ENCODE measurements around the gene FBXO41.

The FBXO41 gene

GRCh38 chr2:73334045-73334444 is 49.8 kb upstream of the FBXO41 start:
- Histone ChIP-seq H3K4me3 (ENCODE audit: low read depth, low read length) (no peak overlapping the region), H3K4me1 (ENCODE audit: control insufficient read depth, insufficient read depth, low read length) (no peaks in the 10 kb centered on the region), H3K9me3 (ENCODE audit: control insufficient read depth, insufficient read depth, low read depth, low read length) (no peaks in the 10 kb centered on the region), H3K27ac (ENCODE audit: extremely low read depth, low read depth, low read length) (no peak overlapping the region), H3K36me3 (ENCODE audit: control insufficient read depth in 2 of 2, insufficient read depth in 1 of 2, low read length in 2 of 2) (no peaks in the 10 kb centered on the region)
- CTCF ChIA-PET, result interaction anchor here (0.6 to 0.7 kb wide), 2 partner anchors 313 to 1357 kb away, joined by 3 to 4 read pairs; no protein-coding TSS in a partner anchor
- POLR2A ChIA-PET, result no interaction called here
- TF ChIP-seq SP2 (tag by site-specific recombination; IDR thresholded peaks at IDR 0.05) (no peak), GLI4 (tag by site-specific recombination; IDR thresholded peaks at IDR 0.05) (no peak), ZNF211 (tag by site-specific recombination; IDR thresholded peaks at IDR 0.05; ENCODE audit: low read depth) (no peak), ZSCAN30 (tag by site-specific recombination; IDR thresholded peaks at IDR 0.05) (no peak), GLIS2 (tag by site-specific recombination; IDR thresholded peaks at IDR 0.05) (no peak), ZNF146 (tag by site-specific recombination; IDR thresholded peaks at IDR 0.05) (no peak), ZNF677 (tag by site-specific recombination; IDR thresholded peaks at IDR 0.05) (no peak), ZNF394 (tag by site-specific recombination; IDR thresholded peaks at IDR 0.05; ENCODE audit: borderline replicate concordance) (no peak), ZNF184 (tag by site-specific recombination; IDR thresholded peaks at IDR 0.05) (no peak), KLF9 (tag by site-specific recombination; IDR thresholded peaks at IDR 0.05; ENCODE audit: low read depth) (no peak), ZNF501 (tag by site-specific recombination; IDR thresholded peaks at IDR 0.05) (no peak), IKZF3 (tag by site-specific recombination; IDR thresholded peaks at IDR 0.05) (no peak)
- TF ChIP-seq, protein P1, sequence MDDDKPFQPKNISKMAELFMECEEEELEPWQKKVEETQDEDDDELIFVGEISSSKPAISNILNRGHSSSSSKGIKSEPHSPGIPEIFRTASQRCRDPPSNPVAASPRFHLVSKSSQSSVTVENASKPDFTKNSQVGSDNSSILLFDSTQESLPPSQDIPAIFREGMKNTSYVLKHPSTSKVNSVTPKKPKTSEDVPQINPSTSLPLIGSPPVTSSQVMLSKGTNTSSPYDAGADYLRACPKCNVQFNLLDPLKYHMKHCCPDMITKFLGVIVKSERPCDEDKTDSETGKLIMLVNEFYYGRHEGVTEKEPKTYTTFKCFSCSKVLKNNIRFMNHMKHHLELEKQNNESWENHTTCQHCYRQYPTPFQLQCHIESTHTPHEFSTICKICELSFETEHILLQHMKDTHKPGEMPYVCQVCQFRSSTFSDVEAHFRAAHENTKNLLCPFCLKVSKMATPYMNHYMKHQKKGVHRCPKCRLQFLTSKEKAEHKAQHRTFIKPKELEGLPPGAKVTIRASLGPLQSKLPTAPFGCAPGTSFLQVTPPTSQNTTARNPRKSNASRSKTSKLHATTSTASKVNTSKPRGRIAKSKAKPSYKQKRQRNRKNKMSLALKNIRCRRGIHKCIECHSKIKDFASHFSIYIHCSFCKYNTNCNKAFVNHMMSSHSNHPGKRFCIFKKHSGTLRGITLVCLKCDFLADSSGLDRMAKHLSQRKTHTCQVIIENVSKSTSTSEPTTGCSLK (tag by site-specific recombination; IDR thresholded peaks at IDR 0.05), result no peak
- TF ChIP-seq, protein P2, sequence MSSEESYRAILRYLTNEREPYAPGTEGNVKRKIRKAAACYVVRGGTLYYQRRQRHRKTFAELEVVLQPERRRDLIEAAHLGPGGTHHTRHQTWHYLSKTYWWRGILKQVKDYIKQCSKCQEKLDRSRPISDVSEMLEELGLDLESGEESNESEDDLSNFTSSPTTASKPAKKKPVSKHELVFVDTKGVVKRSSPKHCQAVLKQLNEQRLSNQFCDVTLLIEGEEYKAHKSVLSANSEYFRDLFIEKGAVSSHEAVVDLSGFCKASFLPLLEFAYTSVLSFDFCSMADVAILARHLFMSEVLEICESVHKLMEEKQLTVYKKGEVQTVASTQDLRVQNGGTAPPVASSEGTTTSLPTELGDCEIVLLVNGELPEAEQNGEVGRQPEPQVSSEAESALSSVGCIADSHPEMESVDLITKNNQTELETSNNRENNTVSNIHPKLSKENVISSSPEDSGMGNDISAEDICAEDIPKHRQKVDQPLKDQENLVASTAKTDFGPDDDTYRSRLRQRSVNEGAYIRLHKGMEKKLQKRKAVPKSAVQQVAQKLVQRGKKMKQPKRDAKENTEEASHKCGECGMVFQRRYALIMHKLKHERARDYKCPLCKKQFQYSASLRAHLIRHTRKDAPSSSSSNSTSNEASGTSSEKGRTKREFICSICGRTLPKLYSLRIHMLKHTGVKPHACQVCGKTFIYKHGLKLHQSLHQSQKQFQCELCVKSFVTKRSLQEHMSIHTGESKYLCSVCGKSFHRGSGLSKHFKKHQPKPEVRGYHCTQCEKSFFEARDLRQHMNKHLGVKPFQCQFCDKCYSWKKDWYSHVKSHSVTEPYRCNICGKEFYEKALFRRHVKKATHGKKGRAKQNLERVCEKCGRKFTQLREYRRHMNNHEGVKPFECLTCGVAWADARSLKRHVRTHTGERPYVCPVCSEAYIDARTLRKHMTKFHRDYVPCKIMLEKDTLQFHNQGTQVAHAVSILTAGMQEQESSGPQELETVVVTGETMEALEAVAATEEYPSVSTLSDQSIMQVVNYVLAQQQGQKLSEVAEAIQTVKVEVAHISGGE (tag by site-specific recombination; conservative IDR thresholded peaks at IDR 0.05; ENCODE audit: low read depth), result no peak
- TF ChIP-seq, protein P3, sequence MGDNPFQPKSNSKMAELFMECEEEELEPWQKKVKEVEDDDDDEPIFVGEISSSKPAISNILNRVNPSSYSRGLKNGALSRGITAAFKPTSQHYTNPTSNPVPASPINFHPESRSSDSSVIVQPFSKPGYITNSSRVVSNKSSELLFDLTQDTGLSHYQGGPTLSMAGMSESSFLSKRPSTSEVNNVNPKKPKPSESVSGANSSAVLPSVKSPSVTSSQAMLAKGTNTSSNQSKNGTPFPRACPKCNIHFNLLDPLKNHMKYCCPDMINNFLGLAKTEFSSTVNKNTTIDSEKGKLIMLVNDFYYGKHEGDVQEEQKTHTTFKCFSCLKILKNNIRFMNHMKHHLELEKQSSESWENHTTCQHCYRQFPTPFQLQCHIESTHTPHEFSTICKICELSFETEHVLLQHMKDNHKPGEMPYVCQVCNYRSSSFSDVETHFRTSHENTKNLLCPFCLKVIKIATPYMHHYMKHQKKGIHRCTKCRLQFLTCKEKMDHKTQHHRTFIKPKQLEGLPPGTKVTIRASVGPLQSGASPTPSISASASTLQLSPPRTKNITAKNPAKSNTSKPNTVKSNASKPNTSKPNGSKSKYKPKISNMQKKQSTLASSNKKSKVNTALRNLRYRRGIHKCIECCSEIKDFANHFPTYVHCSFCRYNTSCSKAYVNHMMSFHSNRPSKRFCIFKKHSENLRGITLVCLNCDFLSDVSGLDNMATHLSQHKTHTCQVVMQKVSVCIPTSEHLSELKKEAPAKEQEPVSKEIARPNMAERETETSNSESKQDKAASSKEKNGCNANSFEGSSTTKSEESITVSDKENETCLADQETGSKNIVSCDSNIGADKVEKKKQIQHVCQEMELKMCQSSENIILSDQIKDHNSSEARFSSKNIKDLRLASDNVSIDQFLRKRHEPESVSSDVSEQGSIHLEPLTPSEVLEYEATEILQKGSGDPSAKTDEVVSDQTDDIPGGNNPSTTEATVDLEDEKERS (tag by site-specific recombination; IDR thresholded peaks at IDR 0.05), result no peak
- TF ChIP-seq, protein P4, sequence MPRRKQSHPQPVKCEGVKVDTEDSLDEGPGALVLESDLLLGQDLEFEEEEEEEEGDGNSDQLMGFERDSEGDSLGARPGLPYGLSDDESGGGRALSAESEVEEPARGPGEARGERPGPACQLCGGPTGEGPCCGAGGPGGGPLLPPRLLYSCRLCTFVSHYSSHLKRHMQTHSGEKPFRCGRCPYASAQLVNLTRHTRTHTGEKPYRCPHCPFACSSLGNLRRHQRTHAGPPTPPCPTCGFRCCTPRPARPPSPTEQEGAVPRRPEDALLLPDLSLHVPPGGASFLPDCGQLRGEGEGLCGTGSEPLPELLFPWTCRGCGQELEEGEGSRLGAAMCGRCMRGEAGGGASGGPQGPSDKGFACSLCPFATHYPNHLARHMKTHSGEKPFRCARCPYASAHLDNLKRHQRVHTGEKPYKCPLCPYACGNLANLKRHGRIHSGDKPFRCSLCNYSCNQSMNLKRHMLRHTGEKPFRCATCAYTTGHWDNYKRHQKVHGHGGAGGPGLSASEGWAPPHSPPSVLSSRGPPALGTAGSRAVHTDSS (tag by site-specific recombination; IDR thresholded peaks at IDR 0.05), result no peak
- TF ChIP-seq, protein P5, sequence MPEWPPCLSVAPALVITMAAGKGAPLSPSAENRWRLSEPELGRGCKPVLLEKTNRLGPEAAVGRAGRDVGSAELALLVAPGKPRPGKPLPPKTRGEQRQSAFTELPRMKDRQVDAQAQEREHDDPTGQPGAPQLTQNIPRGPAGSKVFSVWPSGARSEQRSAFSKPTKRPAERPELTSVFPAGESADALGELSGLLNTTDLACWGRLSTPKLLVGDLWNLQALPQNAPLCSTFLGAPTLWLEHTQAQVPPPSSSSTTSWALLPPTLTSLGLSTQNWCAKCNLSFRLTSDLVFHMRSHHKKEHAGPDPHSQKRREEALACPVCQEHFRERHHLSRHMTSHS (tag by site-specific recombination; IDR thresholded peaks at IDR 0.05), result no peak

All from HEK293 (cell line).